ENCODE results near the gene ELAVL1.
A peak's percentile ranks its signal among the peaks of the same experiment; 100 is the strongest.
"Not testable (repeated sequence)": the region's sequence is repeated elsewhere in the genome, so short reads cannot be mapped to it uniquely, and the experiment has no call there.

Gene ELAVL1

GRCh38 chr19:7968008-7968795, 37.2 kb downstream of the ELAVL1 start:
- DNase-seq: no peak

- DNase-seq: no peak
These were observed 39.3 kb downstream of the ELAVL1 start for GRCh38 chr19:7965921-7966665.

- no peak for DNase-seq
These were observed 40.1 kb downstream of the ELAVL1 start for GRCh38 chr19:7965259-7965841.

- DNase-seq: no peak
These were observed 41.9 kb downstream of the ELAVL1 start for GRCh38 chr19:7963566-7963965.

- no peak for DNase-seq
These were observed 42.7 kb downstream of the ELAVL1 start for GRCh38 chr19:7962644-7963268.

GRCh38 chr19:7961920-7962626, 43.4 kb downstream of the ELAVL1 start:
- DNase-seq: no peak

- DNase-seq: not testable (repeated sequence)
These were observed 44.4 kb downstream of the ELAVL1 start for GRCh38 chr19:7961082-7961481.

- DNase-seq: no peak
These were observed 46.2 kb downstream of the ELAVL1 start for GRCh38 chr19:7959211-7959610.

GRCh38 chr19:7955696-7956095, 49.7 kb downstream of the ELAVL1 start:
- DNase-seq: no peak

GRCh38 chr19:7953576-7953975, 51.9 kb downstream of the ELAVL1 start:
- no peak for DNase-seq

- DNase-seq: no peak
These were observed 52.4 kb downstream of the ELAVL1 start for GRCh38 chr19:7953060-7953459.

GRCh38 chr19:7947939-7948338, 57.5 kb downstream of the ELAVL1 start:
- DNase-seq: no peak

- peak; percentile 87 for DNase-seq
These were observed 61.2 kb downstream of the ELAVL1 start for GRCh38 chr19:7944177-7944761.

GRCh38 chr19:7943444-7944176, 61.8 kb downstream of the ELAVL1 start, which contains the start of gene TIMM44:
Gene TIMM44 (minus strand): TSS chr19:7943666. CDS start chr19:7943651, 15 bp downstream.
- peak; percentile 98 for DNase-seq

- no peak for DNase-seq
These were observed 62.4 kb downstream of the ELAVL1 start for GRCh38 chr19:7942981-7943443.

- DNase-seq: no peak
These were observed 63.4 kb downstream of the ELAVL1 start for GRCh38 chr19:7941895-7942596.

- no peak for DNase-seq
These were observed 64.6 kb downstream of the ELAVL1 start for GRCh38 chr19:7940841-7941240.

GRCh38 chr19:7934766-7935165, 70.7 kb downstream of the ELAVL1 start:
- DNase-seq: no peak

GRCh38 chr19:7933828-7934725, 71.4 kb downstream of the ELAVL1 start:
- no peak for DNase-seq

GRCh38 chr19:7933411-7933810, 72.0 kb downstream of the ELAVL1 start:
- DNase-seq: no peak
